ENCODE data around the gene TTR.

DNA sequence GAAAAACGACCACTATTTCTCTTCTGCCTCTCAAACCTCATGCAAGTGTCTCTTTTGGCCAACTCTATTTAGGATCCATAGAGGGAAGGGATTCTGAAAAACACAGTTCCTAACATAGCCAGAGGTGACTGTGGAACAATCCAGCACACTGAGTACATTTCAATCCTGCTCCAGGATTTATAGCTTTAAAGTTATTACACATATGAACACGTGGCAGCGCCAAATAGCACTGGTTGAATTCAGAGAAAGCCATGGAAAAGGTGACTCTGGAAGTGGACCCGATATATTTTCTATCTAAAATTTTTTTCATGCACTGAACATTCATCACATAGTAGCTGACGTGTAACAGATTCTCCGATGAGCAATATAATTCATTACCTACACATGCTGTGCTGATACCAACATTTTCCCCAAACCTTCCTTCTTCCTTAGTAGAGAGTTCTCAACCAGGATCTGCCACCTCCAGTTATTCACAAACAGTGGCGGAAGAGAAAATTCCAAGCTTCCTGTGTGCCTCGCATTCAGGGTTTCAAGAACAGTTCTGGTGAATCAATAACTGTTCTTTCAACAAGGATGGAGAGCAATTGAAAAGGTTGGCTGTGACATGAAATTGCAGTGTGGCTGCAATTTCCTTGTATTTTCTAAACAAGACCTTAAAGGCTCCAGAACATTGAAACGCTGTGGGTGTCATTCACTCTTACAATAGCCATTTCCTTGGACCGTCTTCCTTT, 25.7 kb upstream of the TTR start:
- TF ChIP-seq, protein P1, sequence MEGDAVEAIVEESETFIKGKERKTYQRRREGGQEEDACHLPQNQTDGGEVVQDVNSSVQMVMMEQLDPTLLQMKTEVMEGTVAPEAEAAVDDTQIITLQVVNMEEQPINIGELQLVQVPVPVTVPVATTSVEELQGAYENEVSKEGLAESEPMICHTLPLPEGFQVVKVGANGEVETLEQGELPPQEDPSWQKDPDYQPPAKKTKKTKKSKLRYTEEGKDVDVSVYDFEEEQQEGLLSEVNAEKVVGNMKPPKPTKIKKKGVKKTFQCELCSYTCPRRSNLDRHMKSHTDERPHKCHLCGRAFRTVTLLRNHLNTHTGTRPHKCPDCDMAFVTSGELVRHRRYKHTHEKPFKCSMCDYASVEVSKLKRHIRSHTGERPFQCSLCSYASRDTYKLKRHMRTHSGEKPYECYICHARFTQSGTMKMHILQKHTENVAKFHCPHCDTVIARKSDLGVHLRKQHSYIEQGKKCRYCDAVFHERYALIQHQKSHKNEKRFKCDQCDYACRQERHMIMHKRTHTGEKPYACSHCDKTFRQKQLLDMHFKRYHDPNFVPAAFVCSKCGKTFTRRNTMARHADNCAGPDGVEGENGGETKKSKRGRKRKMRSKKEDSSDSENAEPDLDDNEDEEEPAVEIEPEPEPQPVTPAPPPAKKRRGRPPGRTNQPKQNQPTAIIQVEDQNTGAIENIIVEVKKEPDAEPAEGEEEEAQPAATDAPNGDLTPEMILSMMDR (IDR thresholded peaks at IDR 0.05), result no peak
- TF ChIP-seq POLR2AphosphoS5 (IDR thresholded peaks at IDR 0.05) (no peak), POLR2A (IDR thresholded peaks at IDR 0.05) (no peak), EP300 (IDR thresholded peaks at IDR 0.05) (no peak)
